GM12892 (cell line): Measurements from ENCODE around the gene OAS2.

Experiments used
- POLR2A ChIP-seq: IDR thresholded peaks from 2 replicates; pipeline ENCODE4 v1.6.1; 2011; ENCODE audit warnings: low read depth, low read length, control low read depth
- POLR2AphosphoS5 ChIP-seq: IDR thresholded peaks from 2 replicates; pipeline ENCODE4 v1.6.1; 2011; ENCODE audit warnings: low read depth, low read length, control low read depth
- TAF1 ChIP-seq: IDR thresholded peaks from 2 replicates; pipeline ENCODE4 v1.6.1; 2011; ENCODE audit warnings: low read depth, mild to moderate bottlenecking, control low read depth, low read length, borderline replicate concordance

DNA sequence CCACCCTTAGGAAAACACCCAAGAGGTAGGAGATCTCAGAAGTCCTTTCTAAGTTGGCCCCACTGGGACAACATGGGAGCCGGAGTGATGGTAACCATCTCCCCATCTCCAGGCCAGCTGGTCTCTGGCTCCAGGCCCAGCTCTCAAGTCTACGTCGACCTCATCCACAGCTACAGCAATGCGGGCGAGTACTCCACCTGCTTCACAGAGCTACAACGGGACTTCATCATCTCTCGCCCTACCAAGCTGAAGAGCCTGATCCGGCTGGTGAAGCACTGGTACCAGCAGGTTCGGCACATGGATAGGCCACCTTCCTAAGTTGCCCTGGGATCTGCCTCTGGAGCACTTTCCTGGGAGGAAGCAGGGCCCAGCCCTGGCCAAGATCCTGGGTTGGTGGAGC, 11.0 kb upstream of the OAS2 start:
- TF ChIP-seq POLR2AphosphoS5 (no peak), POLR2A (no peak), TAF1 (no peak)
